MV-4-11 (cell line): ENCODE measurements around the gene SOX2.
"Not testable (repeated sequence)": the region's sequence is repeated elsewhere in the genome, so short reads cannot be mapped to it uniquely, and the experiment has no call there.

ENCODE experiments used
- DNase-seq: peaks from one replicate; lab custom pipeline; 2025; lab: John Stamatoyannopoulos, UW

SOX2 gene

DNA sequence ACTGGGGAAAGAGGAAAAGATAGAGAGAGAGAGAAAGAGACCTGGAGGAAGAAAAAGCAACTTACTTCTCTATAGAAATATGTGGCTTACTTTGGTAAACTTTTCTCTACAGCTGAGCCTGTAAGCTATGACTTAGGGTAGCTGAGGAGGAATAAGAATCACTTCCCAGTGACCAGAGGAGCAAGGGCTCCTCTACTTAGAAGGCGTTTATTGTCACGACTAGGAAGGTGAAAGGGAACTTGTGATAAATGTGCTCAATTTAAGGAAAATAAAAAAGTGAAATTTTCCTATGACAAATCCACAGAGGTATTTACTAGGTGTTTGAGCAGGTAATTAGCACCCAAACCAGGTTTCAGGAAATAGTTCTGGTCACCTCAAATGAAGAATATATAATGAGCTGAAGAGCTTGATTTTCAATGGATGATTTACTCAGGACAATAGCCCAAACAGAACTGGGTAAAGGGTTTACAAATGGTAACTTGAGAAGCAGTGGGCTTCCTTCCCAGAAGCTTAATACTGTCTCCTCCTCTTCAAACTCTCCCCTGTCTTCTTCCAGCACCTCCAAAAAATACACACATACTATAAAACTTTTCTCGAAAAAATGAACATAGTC lies 46.1 kb downstream of the SOX2 start:
- DNase-seq: no peak

DNA sequence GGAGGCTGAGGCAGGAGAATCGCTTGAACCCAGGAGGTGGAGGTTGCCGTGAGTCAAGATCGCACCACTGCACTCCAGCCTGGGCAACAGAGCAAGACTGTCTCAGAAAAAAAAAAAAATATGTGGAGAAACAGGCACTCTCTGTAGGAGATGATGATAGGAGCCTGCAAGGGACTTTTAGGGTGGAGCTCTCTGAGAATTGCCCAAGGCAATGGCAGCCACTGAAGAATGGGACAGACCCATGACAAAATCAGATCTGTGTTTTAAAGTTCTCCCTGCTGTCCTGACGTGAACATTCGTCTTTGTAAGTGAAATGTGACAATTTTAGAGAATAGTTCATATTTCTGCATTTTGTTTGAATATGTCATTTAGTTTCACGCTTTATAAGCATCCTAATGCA lies 50.2 kb downstream of the SOX2 start:
- no peak for DNase-seq

DNA sequence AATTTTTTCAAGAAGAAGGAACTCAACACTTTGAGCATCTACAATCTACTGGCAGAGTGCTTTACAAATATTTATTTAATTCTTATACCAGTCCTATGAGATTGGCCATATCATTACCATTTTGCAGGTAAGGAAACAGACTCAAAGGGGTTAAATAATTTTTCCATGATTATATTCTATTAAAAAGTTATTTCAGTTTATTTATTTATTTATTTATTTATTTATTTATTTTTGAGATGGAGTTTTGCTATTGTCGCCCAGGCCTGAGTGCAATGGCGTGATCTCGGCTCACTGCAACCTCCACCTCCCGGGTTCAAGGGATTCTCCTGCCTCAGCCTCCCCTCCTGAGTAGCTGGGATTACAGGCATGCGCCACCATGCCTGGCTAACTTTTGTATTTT lies 52.3 kb downstream of the SOX2 start:
- DNase-seq: not testable (repeated sequence)
